ENCODE data around the gene AMMECR1. TPM values are rescaled to one million over a fixed set of nuclear protein-coding genes. Genes with fewer than 3 reads are reported as not detected.

The AMMECR1 gene
- total RNA-seq, 1 donor from 2014 or later = 16.7 TPM

DNA sequence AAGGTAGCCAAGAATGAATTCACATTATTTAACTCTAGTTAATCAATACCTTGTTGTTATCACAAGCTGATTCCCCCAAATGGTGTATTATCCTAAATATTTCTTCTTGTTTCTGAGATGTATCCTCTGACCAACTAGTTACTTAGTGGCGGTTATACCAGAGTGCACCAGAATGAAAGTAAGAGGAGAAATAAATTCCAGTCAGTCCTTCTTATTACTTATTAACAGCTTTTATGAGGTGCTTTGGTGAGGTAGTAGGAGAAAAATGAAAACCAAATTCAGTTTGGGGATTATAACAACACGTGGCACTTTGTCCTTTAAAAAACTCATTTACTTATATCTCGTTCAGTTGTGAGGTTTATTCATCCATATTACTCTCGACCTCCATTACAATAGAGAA lies 101.9 kb downstream of the AMMECR1 start:
- peak; percentile 52 for DNase-seq (ENCODE audit: low read depth)
- TF ChIP-seq, protein P1, sequence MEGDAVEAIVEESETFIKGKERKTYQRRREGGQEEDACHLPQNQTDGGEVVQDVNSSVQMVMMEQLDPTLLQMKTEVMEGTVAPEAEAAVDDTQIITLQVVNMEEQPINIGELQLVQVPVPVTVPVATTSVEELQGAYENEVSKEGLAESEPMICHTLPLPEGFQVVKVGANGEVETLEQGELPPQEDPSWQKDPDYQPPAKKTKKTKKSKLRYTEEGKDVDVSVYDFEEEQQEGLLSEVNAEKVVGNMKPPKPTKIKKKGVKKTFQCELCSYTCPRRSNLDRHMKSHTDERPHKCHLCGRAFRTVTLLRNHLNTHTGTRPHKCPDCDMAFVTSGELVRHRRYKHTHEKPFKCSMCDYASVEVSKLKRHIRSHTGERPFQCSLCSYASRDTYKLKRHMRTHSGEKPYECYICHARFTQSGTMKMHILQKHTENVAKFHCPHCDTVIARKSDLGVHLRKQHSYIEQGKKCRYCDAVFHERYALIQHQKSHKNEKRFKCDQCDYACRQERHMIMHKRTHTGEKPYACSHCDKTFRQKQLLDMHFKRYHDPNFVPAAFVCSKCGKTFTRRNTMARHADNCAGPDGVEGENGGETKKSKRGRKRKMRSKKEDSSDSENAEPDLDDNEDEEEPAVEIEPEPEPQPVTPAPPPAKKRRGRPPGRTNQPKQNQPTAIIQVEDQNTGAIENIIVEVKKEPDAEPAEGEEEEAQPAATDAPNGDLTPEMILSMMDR (conservative IDR thresholded peaks at IDR 0.05; ENCODE audit: low read depth, low read length) = no peak
- H3K4me3 ChIP-seq (ENCODE audit: low read depth, low read length) = no peak overlapping the region

DNA sequence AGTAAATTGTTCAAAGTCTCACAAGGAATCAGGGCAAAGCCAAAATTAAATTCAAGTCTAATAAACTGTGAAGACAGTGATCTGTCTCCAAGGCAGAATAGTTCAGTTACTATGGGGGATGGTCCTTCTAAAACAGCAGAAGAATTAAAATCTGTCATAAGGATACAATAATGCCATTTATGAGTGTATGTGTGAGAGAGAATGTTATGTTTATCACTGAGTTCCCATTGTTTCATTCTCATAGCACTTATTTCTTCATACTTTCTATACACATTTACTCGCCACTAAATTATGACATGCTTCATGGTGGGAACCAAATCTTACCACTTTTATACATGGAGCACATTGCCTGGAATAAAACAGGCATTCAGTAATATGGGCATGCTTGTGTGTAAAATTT lies 102.5 kb downstream of the AMMECR1 start:
- H3K4me3 ChIP-seq (ENCODE audit: low read depth, low read length) = no peak overlapping the region
- DNase-seq (ENCODE audit: low read depth) = no peak
- TF ChIP-seq, protein P1 (conservative IDR thresholded peaks at IDR 0.05; ENCODE audit: low read depth, low read length) = no peak

DNA sequence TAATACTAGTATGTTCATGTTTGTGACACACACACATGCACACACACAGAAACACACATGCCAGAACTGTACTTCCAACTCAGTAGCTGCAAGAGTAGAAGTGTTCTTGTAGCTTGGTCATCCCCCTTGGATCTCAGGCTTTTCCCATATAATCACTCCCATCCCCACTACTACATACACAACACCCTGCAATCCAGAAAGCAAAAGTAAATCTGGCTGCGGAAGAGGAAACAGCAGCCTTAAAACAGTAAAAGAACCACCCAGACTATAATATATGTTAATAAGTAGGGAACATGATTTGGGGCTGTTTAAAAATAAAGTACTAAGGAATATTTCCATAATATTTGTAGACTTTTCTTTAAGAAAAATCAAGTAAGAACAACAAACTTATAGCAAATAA lies 103.2 kb downstream of the AMMECR1 start:
- no peak for DNase-seq (ENCODE audit: low read depth)
- H3K4me3 ChIP-seq (ENCODE audit: low read depth, low read length) = no peak overlapping the region
- TF ChIP-seq, protein P1 (conservative IDR thresholded peaks at IDR 0.05; ENCODE audit: low read depth, low read length) = no peak

DNA sequence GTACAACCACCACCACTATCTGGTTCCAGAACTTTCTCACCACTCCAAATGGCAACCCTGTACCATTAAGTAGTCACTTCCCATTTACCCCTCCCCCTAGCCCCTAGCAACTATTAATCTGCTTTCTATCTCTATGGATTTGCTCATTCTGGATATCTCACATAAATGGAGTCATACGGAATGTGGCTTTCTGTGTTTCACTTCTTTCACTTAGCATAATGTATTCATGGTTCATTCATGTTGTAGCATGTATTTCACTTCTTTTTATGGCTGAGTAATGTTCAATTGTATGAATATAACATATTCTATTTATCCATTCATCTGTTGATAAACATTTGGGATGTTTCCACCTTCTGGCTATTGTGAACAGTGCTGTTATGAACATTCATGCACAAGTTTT lies 104.7 kb downstream of the AMMECR1 start:
- TF ChIP-seq, protein P1 (conservative IDR thresholded peaks at IDR 0.05; ENCODE audit: low read depth, low read length) = no peak
- no peak for DNase-seq (ENCODE audit: low read depth)
- no peak overlapping the region for H3K4me3 ChIP-seq (ENCODE audit: low read depth, low read length)

DNA sequence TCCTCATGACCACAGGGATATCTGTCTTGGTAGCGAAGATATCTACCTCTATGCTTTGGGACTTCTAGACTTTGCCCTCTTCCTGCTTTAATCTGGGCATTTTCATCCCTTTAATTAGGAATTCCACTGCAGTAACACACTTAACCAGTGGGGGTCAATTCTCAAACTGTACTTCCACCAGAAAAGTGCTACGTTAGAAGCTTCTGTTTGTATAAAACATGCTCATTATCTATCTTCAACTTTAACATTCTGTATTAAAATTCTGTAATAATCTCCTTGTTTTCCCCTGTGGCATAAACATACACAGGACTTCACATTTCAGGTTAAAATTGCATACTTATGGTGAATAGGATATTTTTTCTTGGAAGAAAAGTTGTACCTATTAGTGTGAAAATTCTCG lies 105.6 kb downstream of the AMMECR1 start:
- no peak overlapping the region for H3K4me3 ChIP-seq (ENCODE audit: low read depth, low read length)
- DNase-seq (ENCODE audit: low read depth) = no peak
- TF ChIP-seq, protein P1 (conservative IDR thresholded peaks at IDR 0.05; ENCODE audit: low read depth, low read length) = peak; percentile 35

DNA sequence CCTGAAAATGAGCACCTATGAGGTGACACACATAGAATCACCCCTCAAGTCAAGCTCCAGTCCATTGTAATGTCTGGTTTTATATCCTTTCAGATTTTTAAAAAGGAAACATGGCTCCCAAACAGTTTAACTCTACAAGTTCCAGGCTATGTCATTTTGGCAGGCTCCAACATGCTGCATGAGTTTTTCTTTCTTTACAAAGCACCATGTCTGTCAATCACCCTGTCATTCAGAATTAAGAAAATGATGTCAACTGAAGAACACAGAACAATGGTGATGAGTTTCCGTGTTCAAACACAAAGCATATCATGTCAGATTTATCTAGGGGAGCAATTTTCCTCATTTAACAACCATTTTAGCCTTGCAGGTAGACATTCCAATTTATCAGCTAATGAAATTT lies 106.5 kb downstream of the AMMECR1 start:
- no peak overlapping the region for H3K4me3 ChIP-seq (ENCODE audit: low read depth, low read length)
- no peak for DNase-seq (ENCODE audit: low read depth)
- TF ChIP-seq, protein P1 (conservative IDR thresholded peaks at IDR 0.05; ENCODE audit: low read depth, low read length) = no peak

DNA sequence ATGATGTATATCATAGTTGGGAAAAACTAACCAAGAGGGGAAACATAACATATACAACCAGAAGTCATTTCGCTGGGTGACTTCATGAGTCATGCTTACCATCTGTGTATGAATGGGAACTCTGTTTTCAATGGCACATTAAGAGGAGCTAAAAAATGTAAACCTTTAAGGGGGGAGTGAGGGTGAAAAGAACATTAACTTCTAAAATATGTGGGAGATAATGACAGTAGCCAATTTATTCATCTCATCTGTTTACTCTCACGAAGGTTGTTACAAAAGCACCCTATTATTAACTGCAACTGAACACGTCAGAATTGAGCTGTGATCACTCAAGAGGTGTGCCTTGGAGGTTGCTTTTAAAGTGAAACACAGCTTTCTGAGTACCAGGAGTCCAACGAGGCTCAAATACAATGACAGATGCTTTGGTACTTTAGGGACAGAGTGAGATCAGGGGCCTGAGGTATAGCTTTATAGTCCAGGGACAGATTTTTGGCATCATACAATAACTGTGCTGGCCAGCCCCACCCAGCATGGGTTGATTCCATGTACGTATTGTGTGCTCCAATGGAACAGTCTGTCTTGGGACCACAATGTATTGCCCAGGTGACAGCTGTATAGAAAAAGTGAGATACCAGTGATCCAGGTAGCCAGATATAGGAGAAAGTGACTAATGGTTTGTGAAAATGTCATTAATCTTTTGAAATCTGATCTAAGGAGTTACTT lies 107.3 kb downstream of the AMMECR1 start:
- DNase-seq (ENCODE audit: low read depth) = no peak
- TF ChIP-seq, protein P1 (conservative IDR thresholded peaks at IDR 0.05; ENCODE audit: low read depth, low read length) = no peak
- H3K4me3 ChIP-seq (ENCODE audit: low read depth, low read length) = no peak overlapping the region
